ENCODE data around the gene NR3C2. TPM values are rescaled to one million over a fixed set of nuclear protein-coding genes. Genes with fewer than 3 reads are reported as not detected.

The NR3C2 gene
- total RNA-seq, 1 experiment from 2014 or later, result 2.8 TPM

- H2AFZ ChIP-seq (ENCODE audit: low read length), result no peak overlapping the region
- BruUV-seq (replicated peaks), result no TSS peak
- H3K9me3 ChIP-seq (ENCODE audit: low read length), result no peaks in the 10 kb centered on the region
- CTCF ChIA-PET, result no interaction called here
- H3K36me3 ChIP-seq (ENCODE audit: low read depth, low read length), result no peaks in the 10 kb centered on the region
- H3K4me3 ChIP-seq (ENCODE audit: low read length), result no peak overlapping the region
- no peak overlapping the region for H3K4me2 ChIP-seq (ENCODE audit: low read length)
- no peaks in the 10 kb centered on the region for H4K20me1 ChIP-seq (ENCODE audit: low read length)
- TF ChIP-seq CTCF (conservative IDR thresholded peaks at IDR 0.05; ENCODE audit: low read depth, low read length) (no peak), EZH2 (IDR thresholded peaks at IDR 0.05; ENCODE audit: low read length, unreplicated experiment) (no peak), EZH2phosphoT487 (IDR thresholded peaks at IDR 0.05; ENCODE audit: borderline replicate concordance, low read length) (no peak)
- POLR2A ChIA-PET (ENCODE audit: unreplicated experiment), result no interaction called here
- no peak overlapping the region for H3K9ac ChIP-seq (ENCODE audit: low read length)
- H3K4me1 ChIP-seq (ENCODE audit: insufficient read depth, low read length), result no peaks in the 10 kb centered on the region
- H3K79me2 ChIP-seq (ENCODE audit: low read length), result no peaks in the 10 kb centered on the region
- DNase-seq (no peak), ATAC-seq (no peak)
- H3K9me2 ChIP-seq (replicated peaks; ENCODE audit: low read length), result no peaks in the 10 kb centered on the region
- no peak overlapping the region for H3K27ac ChIP-seq (ENCODE audit: low read length)
- intact Hi-C loops (cut with micrococcal nuclease), result no loop called here
- no peaks in the 10 kb centered on the region for H3F3A ChIP-seq (ENCODE audit: low read length, unreplicated experiment)
- H3K27me3 ChIP-seq (ENCODE audit: low read length), result no peaks in the 10 kb centered on the region
Measured at GRCh38 chr4:148110169-148110568, 332.0 kb downstream of the NR3C2 start.

- Histone ChIP-seq H3K4me3 (ENCODE audit: low read length) (no peak overlapping the region), H3F3A (ENCODE audit: low read length, unreplicated experiment) (no peaks in the 10 kb centered on the region), H2AFZ (ENCODE audit: low read length) (no peak overlapping the region), H4K20me1 (ENCODE audit: low read length) (no peaks in the 10 kb centered on the region), H3K4me2 (ENCODE audit: low read length) (no peak overlapping the region), H3K4me1 (ENCODE audit: insufficient read depth, low read length) (no peaks in the 10 kb centered on the region), H3K36me3 (ENCODE audit: low read depth, low read length) (no peaks in the 10 kb centered on the region), H3K9ac (ENCODE audit: low read length) (no peak overlapping the region), H3K9me2 (replicated peaks; ENCODE audit: low read length) (no peaks in the 10 kb centered on the region), H3K79me2 (ENCODE audit: low read length) (no peaks in the 10 kb centered on the region), H3K9me3 (ENCODE audit: low read length) (no peaks in the 10 kb centered on the region), H3K27me3 (ENCODE audit: low read length) (no peaks in the 10 kb centered on the region), H3K27ac (ENCODE audit: low read length) (no peak overlapping the region)
- ATAC-seq (no peak), DNase-seq (no peak)
- BruUV-seq (replicated peaks), result no TSS peak
- POLR2A ChIA-PET (ENCODE audit: unreplicated experiment), result no interaction called here
- TF ChIP-seq EZH2 (IDR thresholded peaks at IDR 0.05; ENCODE audit: low read length, unreplicated experiment), result no peak
- no peak for TF ChIP-seq CTCF (conservative IDR thresholded peaks at IDR 0.05; ENCODE audit: low read depth, low read length)
- TF ChIP-seq EZH2phosphoT487 (IDR thresholded peaks at IDR 0.05; ENCODE audit: borderline replicate concordance, low read length), result no peak
- CTCF ChIA-PET, result no interaction called here
- intact Hi-C loops (cut with micrococcal nuclease), result no loop called here
Measured at GRCh38 chr4:148109216-148109615, 333.0 kb downstream of the NR3C2 start.

GRCh38 chr4:148108766-148109165 is 333.4 kb downstream of the NR3C2 start:
- Histone ChIP-seq H2AFZ (ENCODE audit: low read length) (no peak overlapping the region), H3K9me2 (replicated peaks; ENCODE audit: low read length) (no peaks in the 10 kb centered on the region), H4K20me1 (ENCODE audit: low read length) (no peaks in the 10 kb centered on the region), H3K9me3 (ENCODE audit: low read length) (no peaks in the 10 kb centered on the region), H3K27ac (ENCODE audit: low read length) (no peak overlapping the region), H3K36me3 (ENCODE audit: low read depth, low read length) (no peaks in the 10 kb centered on the region), H3K27me3 (ENCODE audit: low read length) (no peaks in the 10 kb centered on the region), H3K9ac (ENCODE audit: low read length) (no peak overlapping the region), H3K79me2 (ENCODE audit: low read length) (no peaks in the 10 kb centered on the region), H3K4me1 (ENCODE audit: insufficient read depth, low read length) (no peaks in the 10 kb centered on the region), H3K4me2 (ENCODE audit: low read length) (no peak overlapping the region), H3K4me3 (ENCODE audit: low read length) (no peak overlapping the region), H3F3A (ENCODE audit: low read length, unreplicated experiment) (no peaks in the 10 kb centered on the region)
- ChIA-PET POLR2A (ENCODE audit: unreplicated experiment) (no interaction called here), CTCF (no interaction called here)
- TF ChIP-seq CTCF (conservative IDR thresholded peaks at IDR 0.05; ENCODE audit: low read depth, low read length) (no peak), EZH2 (IDR thresholded peaks at IDR 0.05; ENCODE audit: low read length, unreplicated experiment) (no peak), EZH2phosphoT487 (IDR thresholded peaks at IDR 0.05; ENCODE audit: borderline replicate concordance, low read length) (no peak)
- no peak for ATAC-seq
- BruUV-seq (replicated peaks), result no TSS peak
- no peak for DNase-seq
- intact Hi-C loops (cut with micrococcal nuclease), result no loop called here
